Keratinocyte (primary cell): ENCODE measurements around the gene EPB41. TPM values are rescaled to one million over a fixed set of nuclear protein-coding genes. Genes with fewer than 3 reads are reported as not detected.

ENCODE experiments used
- DNase-seq: peaks from one replicate; pipeline ENCODE4 v3.0.0-alpha.2; 2011; ENCODE audit warnings: low read depth, missing footprints, low spot score
- FAIRE-seq: peaks from 2 replicates; lab custom pipeline; 2011; peaks lifted over from hg19 to GRCh38; lab: Jason Lieb, UNC
- H2AFZ ChIP-seq: 2 replicates; pipeline ENCODE4 v1.6.0; 2012; ENCODE audit warnings: low read length, control low read depth, inconsistent platforms; ENCODE audit not compliant: control insufficient read depth
- H3K27ac ChIP-seq: 2 replicates; pipeline ENCODE4 v1.5.1; 2011; ENCODE audit warnings: low read length; ENCODE audit not compliant: control insufficient read depth, insufficient read depth
- H3K27me3 ChIP-seq: 3 replicates; pipeline ENCODE4 v1.6.0; 2011; ENCODE audit warnings: low read length; ENCODE audit not compliant: control insufficient read depth, insufficient read depth; ENCODE audit errors: extremely low read depth
- H3K36me3 ChIP-seq, 2 experiments: 2 replicates in 1 of 2; 3 replicates in 1 of 2; pipeline ENCODE4 v1.5.1; 2011; ENCODE audit warnings: low read length in 2 of 2, mild to moderate bottlenecking in 1 of 2; ENCODE audit not compliant: control insufficient read depth in 2 of 2, insufficient read depth in 2 of 2; ENCODE audit errors: extremely low read depth in 1 of 2
- H3K4me1 ChIP-seq: 3 replicates; pipeline ENCODE4 v1.5.1; 2011; ENCODE audit warnings: low read length; ENCODE audit not compliant: control insufficient read depth, insufficient read depth; ENCODE audit errors: extremely low read depth
- H3K4me2 ChIP-seq: 3 replicates; pipeline ENCODE4 v1.6.0; 2011; ENCODE audit warnings: low read depth, low read length; ENCODE audit not compliant: control insufficient read depth, insufficient read depth; ENCODE audit errors: extremely low read depth
- H3K4me3 ChIP-seq, 3 experiments: fragments of 200-600 bp in 1 of 3; sonication (generic) in 1 of 3; 2 replicates in 2 of 3; 3 replicates in 1 of 3; pipeline ENCODE4 v1.5.1; 2011 to 2016; ENCODE audit warnings: low read length in 3 of 3, mild to moderate bottlenecking in 3 of 3, control low read depth in 2 of 3, inconsistent platforms in 1 of 3, low read depth in 1 of 3, mixed read lengths in 1 of 3, mixed run types in 1 of 3, moderate library complexity in 1 of 3; ENCODE audit not compliant: control insufficient read depth in 2 of 3, insufficient read depth in 2 of 3; ENCODE audit errors: extremely low read depth in 1 of 3
- H3K79me2 ChIP-seq: 2 replicates; pipeline ENCODE4 v1.6.0; 2012; ENCODE audit warnings: low read length; ENCODE audit not compliant: control insufficient read depth, insufficient read depth
- H3K9ac ChIP-seq: 3 replicates; pipeline ENCODE4 v1.6.0; 2011; ENCODE audit warnings: low read length; ENCODE audit not compliant: control insufficient read depth, insufficient read depth; ENCODE audit errors: extremely low read depth
- H3K9me1 ChIP-seq: 3 replicates; pipeline ENCODE4 v1.6.0; 2011; ENCODE audit warnings: low read length; ENCODE audit not compliant: control insufficient read depth, insufficient read depth; ENCODE audit errors: extremely low read depth
- H3K9me3 ChIP-seq: 2 replicates; pipeline ENCODE4 v1.5.1; 2012; ENCODE audit warnings: low read depth, low read length; ENCODE audit not compliant: control insufficient read depth
- H4K20me1 ChIP-seq: 3 replicates; pipeline ENCODE4 v1.6.0; 2011; ENCODE audit warnings: low read length; ENCODE audit not compliant: control insufficient read depth, insufficient read depth; ENCODE audit errors: extremely low read depth
- CTCF ChIP-seq, 3 experiments: IDR thresholded peaks in 1 of 3; conservative IDR thresholded peaks in 1 of 3; optimal IDR thresholded peaks in 1 of 3; 2 replicates in 2 of 3; 3 replicates in 1 of 3; pipeline versions ENCODE3 to v1.5.1; 2011; ENCODE audit warnings: low read length in 3 of 3, mild to moderate bottlenecking in 3 of 3, moderate library complexity in 2 of 3, control low read depth in 1 of 3, inconsistent platforms in 1 of 3; ENCODE audit not compliant: insufficient read depth in 2 of 3; ENCODE audit errors: extremely low read depth in 1 of 3
- EZH2 ChIP-seq: IDR thresholded peaks from one replicate; pipeline ENCODE4 v1.6.1; 2012; ENCODE audit warnings: inconsistent platforms, mild to moderate bottlenecking, low read length, moderate library complexity
- dilution Hi-C: fragments of 300-500 bp; cut with MboI; formaldehyde crosslinking; loops from one replicate; pipeline ENCODE4 v1.7.0; 2020; ENCODE audit warnings: low sequenced_read_pairs; ENCODE audit not compliant: extremely low pct_ligation_motif_present
- polyA plus RNA-seq, 5 experiments: library from polyadenylated mRNA; depleted of rRNA in 3 of 5; stranded (reverse) in 3 of 5; stranded (forward) in 1 of 5; unstranded in 1 of 5; fragments of >200 nt; gene quantifications; 1 replicate in 1 of 5; 2 replicates in 3 of 5; 3 replicates in 1 of 5; pipeline versions ENCODE4 v1.2.1 to v1.2.3, GENCODE V29; 2011 to 2012; ENCODE audit warnings: missing spikeins in 2 of 5, low read depth in 1 of 5, low replicate concordance in 1 of 5

Gene EPB41
- polyA plus RNA-seq, 1 donor (not counting 4 experiments of a cell fraction or from before 2014, with no cell fraction given), result 21.1 TPM

GRCh38 chr1:28902738-28903137, 11.6 kb upstream of the EPB41 start:
- Histone ChIP-seq H3K9ac (no peak overlapping the region), H3K79me2 (peaks cover 6% of the 10 kb centered on the region), H2AFZ (no peak overlapping the region), H3K4me3 (no peak overlapping the region), H3K27me3 (no peaks in the 10 kb centered on the region), H3K9me1 (no peaks in the 10 kb centered on the region), H3K4me1 (no peaks in the 10 kb centered on the region), H3K4me2 (no peak overlapping the region), H3K36me3 (peaks cover 0 to 4% of the 10 kb centered on the region in 2 experiments), H3K27ac (no peak overlapping the region), H3K9me3 (no peaks in the 10 kb centered on the region), H4K20me1 (no peaks in the 10 kb centered on the region)
- TF ChIP-seq EZH2 (no peak), CTCF (optimal IDR thresholded peaks at IDR 0.05 in 1 of 3, IDR thresholded peaks at IDR 0.05 in 1 of 3, conservative IDR thresholded peaks at IDR 0.05 in 1 of 3; ENCODE audit: extremely low read depth in 1 of 3, insufficient read depth in 2 of 3, low read length in 3 of 3) (no peak)
- DNase-seq, result no peak
- FAIRE-seq, result no peak
- dilution Hi-C loops, result no loop called here

GRCh38 chr1:28905921-28906666, 8.3 kb upstream of the EPB41 start:
- Histone ChIP-seq H3K4me1 (no peaks in the 10 kb centered on the region), H3K9ac (no peak overlapping the region), H3K27ac (no peak overlapping the region), H3K4me3 (no peak overlapping the region), H2AFZ (no peak overlapping the region), H3K36me3 (no peaks in the 10 kb centered on the region), H4K20me1 (no peaks in the 10 kb centered on the region), H3K9me3 (no peaks in the 10 kb centered on the region), H3K79me2 (peaks cover 5% of the 10 kb centered on the region), H3K4me2 (no peak overlapping the region), H3K27me3 (no peaks in the 10 kb centered on the region), H3K9me1 (no peaks in the 10 kb centered on the region)
- TF ChIP-seq EZH2 (no peak), CTCF (optimal IDR thresholded peaks at IDR 0.05 in 1 of 3, IDR thresholded peaks at IDR 0.05 in 1 of 3, conservative IDR thresholded peaks at IDR 0.05 in 1 of 3; ENCODE audit: extremely low read depth in 1 of 3, insufficient read depth in 2 of 3, low read length in 3 of 3) (no peak)
- DNase-seq (no peak), FAIRE-seq (no peak)
- dilution Hi-C loops, result no loop called here
